GM21381 (cell line): ENCODE measurements around the gene ECEL1.

Experiments
- ATAC-seq: cut with Tn5 transposase; IDR thresholded peaks from one replicate; pipeline ENCODE4 v1.9.1; 2021; ENCODE audit warnings: mild to moderate bottlenecking, moderate library complexity; ENCODE audit not compliant: unreplicated experiment

ECEL1 gene

DNA sequence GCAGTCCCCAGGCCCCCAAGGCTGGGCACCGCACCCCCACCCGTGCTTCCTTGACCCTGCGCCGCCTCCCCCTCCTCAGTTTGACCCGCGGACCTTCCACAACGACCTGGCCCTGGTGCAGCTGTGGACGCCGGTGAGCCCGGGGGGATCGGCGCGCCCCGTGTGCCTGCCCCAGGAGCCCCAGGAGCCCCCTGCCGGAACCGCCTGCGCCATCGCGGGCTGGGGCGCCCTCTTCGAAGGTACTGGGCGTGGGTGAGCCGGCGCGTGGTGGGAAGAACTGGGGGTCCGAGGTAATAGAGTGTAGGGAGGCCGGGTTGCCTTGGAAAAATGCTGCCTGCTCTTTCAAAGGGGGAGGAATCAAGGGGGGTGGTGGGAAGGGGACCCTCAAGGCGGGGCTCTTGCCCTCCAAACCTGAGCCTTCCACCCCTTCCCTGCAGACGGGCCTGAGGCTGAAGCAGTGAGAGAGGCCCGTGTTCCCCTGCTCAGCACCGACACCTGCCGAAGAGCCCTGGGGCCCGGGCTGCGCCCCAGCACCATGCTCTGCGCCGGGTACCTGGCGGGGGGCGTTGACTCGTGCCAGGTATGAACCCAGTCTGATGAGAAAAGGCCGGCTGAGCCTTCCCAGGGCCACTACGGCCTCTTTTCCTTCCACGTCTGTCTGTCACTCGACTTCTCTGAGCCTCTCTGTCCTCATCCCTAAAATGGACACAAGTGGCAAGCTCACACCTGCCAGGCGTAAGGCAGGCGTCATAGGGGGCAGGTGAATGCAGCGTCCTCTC, 35.2 kb upstream of the ECEL1 start:
- ATAC-seq = no peak

DNA sequence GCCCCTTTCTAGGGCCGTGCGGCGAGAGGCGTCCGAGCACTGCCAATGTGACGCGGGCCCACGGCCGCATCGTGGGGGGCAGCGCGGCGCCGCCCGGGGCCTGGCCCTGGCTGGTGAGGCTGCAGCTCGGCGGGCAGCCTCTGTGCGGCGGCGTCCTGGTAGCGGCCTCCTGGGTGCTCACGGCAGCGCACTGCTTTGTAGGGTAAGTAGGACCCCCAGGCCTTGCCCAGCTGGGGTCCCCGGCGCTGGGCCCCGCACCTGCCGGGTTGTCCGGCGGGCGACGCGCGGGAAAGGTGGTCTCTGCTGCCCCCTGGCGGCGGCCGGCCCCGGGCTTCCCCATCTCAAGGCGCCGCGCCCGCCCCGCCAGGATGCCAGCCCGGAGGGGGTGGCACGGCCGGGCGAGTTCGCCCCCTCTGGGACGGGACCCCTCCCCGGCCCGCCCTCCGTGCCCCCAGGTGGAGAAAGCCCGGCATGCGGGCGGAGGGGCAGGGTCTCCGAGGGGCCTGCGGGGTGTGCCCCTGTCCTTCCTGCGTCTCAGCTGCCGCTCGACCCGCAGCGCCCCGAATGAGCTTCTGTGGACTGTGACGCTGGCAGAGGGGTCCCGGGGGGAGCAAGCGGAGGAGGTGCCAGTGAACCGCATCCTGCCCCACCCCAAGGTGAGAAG, 34.5 kb upstream of the ECEL1 start:
- no peak for ATAC-seq

GRCh38 chr2:232521098-232521497, 33.5 kb upstream of the ECEL1 start:
- no peak for ATAC-seq

GRCh38 chr2:232520489-232520888, 32.9 kb upstream of the ECEL1 start:
- no peak for ATAC-seq

DNA sequence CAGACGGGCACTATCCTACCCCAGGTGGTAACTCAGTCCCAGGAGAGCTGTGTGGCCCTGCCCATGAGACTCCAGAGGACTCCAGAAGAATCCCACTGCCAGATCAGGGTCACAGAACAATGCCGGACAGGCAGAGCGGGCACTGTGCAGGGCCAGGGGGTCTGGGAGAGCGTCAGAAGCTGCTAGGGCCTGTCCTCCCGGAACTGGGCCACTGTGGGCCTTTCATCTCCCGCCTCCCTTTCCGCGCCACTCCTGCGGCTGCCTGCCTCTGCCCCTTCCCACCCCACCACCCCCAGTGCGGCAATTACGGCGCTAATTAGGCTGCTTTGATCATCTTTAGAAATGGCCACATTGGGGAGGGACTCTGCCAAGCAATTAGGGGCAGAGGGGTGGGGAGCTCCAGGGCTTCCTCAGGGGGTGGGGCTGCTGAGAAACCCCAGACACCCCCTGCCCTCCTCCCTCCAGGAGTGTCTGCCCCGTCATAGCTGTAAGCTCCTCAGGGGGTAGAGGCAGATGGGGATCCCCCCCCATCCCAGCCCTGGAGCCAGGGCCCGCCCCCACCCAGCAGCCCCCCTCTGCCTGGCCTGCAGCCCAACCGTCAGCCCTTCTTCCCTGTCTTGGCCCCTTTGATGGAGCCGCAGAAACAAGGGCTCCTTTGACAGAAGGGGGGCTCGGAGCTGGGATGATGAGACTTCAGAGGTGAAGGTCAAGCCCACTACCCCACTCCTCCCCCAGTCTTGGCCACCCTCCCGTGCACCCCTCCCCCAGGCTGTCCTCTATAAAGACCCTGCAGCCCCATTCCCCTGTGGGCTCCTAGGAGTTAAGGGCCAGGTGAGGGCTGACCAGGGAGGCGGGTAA, 32.2 kb upstream of the ECEL1 start, which contains the start of gene PRSS56:
PRSS56 (plus strand) TSS at position 808 of the 858 bp plus-strand sequence. CDS start 211 bp downstream, outside the sequence.
- ATAC-seq = no peak

GRCh38 chr2:232518844-232519243, 31.2 kb upstream of the ECEL1 start:
- ATAC-seq = no peak

DNA sequence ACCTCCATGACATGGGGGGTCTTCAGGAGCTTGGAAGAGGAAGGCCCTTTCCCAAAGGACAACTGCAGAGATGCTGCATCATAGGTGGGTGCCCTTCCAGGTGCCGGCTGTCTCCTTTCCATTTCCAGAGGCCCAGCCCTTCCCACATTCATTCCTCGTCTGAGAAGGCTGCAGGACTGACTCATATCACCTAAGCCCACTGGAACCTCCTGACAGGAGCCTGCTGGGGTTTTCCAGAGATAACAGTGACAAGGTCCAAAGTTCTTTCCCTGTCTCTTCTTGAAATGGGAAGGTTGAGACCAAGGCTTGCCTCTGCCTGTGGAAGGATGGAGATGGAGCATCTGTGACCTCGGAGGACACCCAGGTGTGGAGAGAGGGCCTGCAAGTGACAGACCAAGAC, 28.9 kb upstream of the ECEL1 start:
- no peak for ATAC-seq

DNA sequence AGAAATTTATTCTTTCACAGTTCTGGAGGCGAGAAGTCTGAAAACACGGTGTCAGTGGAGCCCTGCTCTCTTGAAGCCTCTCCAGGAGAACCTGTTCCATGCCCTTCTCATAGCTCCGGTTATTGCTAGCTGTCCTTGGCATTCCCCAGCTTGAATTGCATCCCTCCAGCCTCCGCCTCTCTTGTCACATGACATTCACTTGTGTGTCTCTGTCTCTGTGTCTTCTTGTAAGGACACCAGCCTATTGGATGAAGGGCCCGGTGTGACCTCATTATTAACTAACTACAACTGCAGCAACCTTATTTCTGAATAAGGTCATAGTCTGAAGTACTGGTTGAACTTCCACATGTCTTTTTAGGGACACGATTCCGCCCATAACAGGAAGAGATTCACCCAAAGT, 28.0 kb upstream of the ECEL1 start:
- ATAC-seq = no peak

DNA sequence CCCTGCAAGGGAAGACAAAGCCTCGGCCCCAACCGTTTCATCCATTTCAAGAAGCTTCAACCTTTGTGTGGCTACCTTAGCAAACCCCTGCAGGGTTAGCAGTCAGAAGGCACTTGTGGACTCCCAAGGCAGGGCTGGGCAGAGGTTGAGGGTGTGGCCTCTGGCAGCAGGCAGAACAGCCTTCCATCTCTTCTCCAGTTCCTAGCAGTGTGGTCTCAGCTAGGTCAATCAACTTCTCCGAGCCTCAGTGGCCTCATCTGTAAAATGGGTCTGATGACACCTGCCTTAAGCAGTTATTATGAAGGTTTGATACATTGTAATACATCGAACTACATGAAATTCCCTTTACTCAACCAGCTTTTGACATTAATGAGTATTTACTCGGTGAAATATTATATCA, 25.7 kb upstream of the ECEL1 start:
- no peak for ATAC-seq

DNA sequence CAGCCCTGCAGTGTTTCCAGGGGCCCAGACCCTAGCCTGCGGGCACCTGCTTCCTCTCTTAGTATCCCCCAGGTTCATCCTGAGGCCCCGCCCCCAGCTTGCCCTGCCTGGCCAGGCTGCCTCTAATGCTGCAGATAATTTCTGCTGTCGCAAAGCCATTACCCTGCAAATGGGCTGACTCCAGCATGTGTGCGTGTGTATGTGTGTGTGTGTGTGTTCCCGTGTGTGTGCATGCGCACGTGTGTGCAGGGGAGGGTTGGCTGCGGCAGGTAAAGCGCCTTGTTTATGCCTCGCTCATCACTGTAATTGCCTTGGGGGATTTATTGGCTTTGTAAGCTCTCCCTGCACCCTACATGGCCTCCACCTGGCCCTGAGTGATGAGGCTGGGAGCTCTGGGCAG, 25.0 kb upstream of the ECEL1 start:
- no peak for ATAC-seq

- ATAC-seq = no peak
Measured at GRCh38 chr2:232511336-232511890, 23.8 kb upstream of the ECEL1 start.

- ATAC-seq = no peak
Measured at GRCh38 chr2:232508251-232508650, 20.6 kb upstream of the ECEL1 start.

- no peak for ATAC-seq
Measured at GRCh38 chr2:232506709-232507108, 19.1 kb upstream of the ECEL1 start.

DNA sequence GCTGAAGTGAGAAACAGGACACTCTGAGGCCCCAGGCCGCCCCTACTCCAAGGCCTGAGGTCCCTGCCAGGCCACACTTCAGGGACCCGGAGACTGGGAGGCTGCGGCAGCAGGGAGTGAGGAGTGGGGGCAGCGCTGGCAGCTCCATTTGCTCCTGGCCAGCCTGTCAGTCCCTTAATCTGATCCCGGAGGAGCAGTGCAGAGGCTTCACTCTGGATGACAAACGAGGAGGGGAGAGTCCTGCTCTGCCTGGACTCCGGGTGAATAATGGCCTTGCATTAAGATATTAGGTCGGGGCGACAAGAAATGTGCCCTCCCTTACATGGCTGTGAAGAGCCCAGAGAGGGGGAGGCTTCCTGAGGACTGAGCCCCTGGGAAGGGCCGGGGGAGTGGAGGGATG, 18.2 kb upstream of the ECEL1 start:
- ATAC-seq = no peak

DNA sequence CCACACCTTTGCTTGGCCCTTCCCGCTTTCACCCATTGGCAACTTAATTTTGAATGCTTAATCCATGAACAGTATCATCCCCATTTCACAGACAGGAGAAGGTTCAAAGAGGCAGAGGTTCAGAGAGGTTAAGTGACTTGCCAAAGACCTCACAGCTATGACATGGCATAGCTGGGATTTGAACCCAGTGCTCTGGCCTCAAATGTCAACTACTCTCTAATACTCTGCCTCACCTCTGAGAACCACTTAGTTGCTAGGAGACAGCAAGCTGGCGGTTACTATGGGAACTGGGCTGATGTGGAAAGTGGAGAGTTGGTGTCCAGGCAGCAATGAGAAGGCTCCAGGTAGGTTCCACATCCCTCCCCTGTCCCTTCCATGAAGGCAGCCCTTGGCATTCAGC, 16.8 kb upstream of the ECEL1 start:
- ATAC-seq = no peak

- no peak for ATAC-seq
Measured at GRCh38 chr2:232503809-232504323, 16.2 kb upstream of the ECEL1 start.

DNA sequence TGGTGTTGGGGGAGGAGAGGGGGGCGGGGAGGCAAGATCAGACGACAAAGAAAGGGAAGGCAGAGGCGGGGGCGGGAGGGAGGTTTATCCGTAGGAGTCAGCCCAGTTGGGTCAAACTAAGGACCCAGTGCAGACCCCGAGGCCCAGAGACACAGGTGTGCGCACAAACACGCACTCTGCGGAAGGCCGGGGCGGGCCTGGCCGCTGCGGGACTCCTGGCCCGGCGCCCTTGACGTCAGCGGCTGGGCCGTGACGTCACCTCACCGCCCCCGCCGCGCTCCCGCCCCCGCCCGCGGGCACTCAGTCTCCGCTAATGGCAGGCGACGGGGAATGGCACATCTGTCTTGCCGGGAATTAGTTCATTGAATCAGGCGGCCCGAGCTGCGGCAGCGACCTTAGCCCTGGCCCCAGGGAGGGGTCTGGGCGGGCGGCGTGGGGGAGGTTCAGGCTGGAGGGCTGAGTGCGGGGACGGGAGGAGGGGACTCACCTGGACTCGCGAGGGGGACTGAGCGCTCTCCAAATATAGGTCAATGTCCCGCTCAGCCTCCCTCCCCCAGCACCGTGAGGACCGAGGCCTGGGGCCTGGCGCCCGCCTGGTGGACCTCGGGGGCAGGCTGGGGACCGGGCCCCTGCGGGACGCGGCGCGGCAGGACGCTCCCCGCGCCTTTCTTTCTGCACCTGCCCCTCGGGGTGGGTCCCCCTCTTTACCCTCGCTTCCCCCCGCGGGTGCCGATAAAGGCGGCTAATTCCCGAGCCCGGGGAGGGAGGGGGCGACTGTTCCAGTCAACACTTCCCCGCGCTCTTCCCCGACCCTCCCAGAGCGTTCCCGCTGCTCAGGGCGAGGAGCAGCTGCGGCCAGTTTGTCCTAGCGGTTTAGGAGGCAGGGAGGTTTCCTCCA, 15.5 kb upstream of the ECEL1 start:
- ATAC-seq = no peak

GRCh38 chr2:232502511-232502910, 14.9 kb upstream of the ECEL1 start:
- ATAC-seq = no peak

DNA sequence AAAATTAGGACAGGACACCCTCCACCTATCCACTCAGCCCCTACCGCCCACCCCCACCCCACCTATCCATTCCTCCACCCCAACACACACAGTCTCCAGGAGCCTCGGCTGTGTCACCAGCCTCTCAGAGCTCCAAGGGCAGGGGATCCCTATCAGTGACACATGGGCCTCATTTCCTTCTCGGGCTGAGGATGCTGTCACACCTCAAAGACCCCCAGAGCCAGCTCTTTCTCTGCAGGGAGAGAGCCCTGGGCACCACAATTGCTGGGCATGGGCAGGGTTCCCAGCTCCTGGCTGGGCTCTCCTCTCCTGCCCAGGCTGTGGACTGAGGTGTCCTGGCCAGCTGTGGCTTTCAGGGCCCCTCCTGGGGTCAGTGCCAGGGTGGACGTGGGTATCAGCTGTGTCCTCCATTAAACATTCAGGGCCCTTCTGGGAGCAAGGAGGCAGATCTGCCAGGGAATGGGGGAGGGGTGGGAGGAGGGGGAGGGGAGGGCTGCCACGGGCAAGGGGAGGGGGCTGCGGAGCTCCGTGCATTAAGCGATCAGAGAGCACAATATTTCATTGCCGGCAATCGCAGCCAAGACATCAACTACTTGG, 14.3 kb upstream of the ECEL1 start:
- ATAC-seq = no peak

GRCh38 chr2:232501331-232501771, 13.7 kb upstream of the ECEL1 start:
- ATAC-seq = no peak
